ENCODE measurements around the gene DCAF11.
"Not testable (repeated sequence)": the region's sequence is repeated elsewhere in the genome, so short reads cannot be mapped to it uniquely, and the experiment has no call there.

Gene DCAF11

DNA sequence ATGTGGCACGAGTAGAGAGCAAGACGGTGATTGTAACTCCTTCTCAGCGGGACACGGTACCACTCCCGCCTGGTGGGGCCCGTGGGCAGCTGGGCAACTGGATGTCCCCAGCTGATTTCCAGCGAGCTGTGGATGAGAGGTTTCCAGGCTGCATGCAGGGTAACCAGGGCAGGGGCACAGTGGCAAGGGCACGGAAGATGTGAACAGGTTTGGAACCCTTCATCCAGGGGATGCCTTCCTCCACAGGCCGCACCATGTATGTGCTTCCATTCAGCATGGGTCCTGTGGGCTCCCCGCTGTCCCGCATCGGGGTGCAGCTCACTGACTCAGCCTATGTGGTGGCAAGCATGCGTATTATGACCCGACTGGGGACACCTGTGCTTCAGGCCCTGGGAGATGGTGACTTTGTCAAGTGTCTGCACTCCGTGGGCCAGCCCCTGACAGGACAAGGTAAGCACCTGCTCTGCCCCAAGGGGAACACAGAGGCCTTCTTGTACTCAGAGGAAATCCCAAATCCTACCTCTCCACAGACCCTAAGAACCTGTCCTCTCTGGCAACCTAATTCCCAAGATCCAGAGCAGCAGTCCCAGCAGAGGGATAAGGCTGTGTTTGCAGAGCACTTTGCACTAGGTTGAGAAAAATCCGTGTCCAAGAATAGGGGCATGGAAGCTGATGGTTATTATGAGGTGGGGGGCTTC, 16.2 kb upstream of the DCAF11 start:
- DNase-seq = no peak

DNA sequence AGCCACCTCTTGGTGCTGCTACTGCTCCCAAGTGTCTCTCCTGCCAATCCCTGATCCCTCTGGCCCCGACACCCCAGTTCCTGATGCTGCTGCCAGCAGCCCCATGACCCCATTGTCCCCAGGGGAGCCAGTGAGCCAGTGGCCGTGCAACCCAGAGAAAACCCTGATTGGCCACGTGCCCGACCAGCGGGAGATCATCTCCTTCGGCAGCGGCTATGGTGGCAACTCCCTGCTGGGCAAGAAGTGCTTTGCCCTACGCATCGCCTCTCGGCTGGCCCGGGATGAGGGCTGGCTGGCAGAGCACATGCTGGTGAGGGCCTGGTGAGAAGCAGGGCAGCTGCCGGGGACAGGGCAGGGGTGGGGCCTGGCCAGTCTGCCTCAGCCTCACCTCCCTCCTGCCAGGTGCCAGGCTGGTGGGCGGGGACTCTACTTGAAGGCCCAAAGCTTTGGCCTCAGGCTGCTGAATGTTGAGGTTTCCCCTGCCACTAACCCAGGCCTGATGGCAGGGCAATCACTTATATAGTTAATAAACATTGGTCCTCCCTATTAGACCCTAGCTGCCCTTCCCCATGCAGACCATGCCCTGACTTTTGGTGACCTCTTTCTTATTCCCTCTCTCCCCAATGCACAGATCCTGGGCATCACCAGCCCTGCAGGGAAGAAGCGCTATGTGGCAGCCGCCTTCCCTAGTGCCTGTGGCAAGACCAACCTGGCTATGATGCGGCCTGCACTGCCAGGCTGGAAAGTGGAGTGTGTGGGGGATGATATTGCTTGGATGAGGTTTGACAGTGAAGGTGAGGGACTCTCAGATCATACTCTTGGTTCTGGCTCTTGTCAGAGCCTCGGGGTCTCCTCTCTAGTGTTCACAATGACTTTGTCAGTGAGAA, 15.4 kb upstream of the DCAF11 start:
- DNase-seq = no peak

DNA sequence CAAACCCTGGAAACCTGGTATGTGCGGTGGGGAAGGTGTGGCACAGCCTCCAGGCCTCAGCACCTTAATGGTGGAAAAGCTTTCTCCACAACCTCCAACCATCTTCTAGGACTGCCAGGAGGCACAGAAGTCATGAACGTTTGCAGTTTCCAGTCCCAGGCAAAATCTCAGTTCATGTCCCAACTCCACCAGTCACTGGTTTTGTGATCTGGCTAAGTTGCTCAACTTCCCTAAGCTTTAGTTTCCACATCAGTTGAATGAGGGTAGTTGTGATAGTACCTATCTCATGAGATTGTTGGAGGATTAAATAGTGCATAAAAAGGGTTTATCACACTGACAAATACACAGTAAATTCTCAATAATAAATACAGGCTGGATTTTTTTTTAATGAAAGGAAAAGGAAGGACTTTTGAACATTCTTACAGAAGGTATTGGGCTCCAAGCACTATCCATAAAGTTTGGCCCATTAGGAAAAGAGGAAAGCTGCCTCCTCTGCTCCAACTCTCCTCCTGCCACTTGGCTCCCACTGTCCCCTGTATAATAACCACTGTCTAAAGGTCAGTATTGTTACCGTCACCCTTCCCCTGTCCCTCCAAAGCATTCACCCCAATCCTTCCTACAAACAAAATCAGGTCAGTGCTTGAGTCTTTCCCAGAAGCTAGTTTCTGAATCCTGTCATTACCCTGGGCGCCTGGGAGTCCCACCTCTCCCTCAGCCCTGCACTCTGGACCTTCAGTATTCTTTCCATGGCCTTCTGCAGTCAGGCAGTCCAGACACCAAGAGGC, 14.2 kb upstream of the DCAF11 start:
- DNase-seq = no peak

DNA sequence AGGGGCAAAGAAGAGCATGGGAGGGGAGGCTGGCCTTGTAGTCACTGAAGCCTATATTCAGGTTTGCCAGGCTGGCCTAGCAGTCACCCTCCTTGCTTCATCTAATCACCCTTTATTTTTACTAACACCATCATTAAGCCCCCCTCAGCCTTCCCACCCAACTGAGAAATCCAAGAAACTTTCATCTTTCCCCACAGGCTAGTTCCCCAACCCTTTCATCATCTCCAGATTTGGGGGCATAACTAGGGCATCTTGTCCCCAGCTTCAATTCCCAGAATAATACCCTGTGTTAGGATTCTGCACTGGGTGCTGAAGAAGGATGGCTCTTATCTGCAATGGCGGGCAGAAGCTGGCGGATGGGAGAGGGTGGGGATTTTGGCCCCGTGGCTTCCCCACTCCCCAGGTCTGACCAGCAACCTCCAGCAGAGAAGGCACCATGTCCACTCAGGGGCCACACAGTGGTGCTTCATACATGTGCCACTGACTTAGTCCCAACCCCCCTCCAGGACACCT, 13.5 kb upstream of the DCAF11 start:
- DNase-seq = no peak

DNA sequence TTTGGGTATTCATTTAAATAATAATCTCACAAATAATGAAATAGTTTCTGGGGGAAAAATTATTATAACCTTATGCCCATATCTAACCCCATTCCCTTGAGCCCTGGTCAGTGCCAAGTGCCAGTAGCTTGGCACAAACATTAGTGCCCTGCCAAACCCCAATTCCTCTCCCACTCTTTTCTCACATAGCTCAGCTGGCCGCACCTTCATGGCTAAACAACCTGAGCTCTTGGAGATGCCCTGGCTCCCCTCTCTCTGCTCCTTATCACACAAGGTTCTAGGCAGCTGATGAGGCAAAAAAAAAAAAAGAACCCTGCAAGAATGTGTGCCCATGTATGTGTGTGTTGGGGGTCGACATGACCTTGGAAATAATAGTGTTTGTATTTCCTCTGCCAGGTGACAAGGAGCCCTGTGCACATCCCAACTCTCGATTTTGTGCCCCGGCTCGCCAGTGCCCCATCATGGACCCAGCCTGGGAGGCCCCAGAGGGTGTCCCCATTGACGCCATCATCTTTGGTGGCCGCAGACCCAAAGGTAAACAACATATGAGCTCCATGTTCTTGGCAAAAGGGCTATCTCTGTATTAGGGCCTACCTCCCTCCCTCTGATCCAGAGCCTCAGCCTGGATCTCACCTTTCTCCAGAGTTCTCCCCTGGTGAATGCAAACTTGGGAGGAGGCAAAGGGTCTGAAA, 12.1 kb upstream of the DCAF11 start:
- no peak for DNase-seq

DNA sequence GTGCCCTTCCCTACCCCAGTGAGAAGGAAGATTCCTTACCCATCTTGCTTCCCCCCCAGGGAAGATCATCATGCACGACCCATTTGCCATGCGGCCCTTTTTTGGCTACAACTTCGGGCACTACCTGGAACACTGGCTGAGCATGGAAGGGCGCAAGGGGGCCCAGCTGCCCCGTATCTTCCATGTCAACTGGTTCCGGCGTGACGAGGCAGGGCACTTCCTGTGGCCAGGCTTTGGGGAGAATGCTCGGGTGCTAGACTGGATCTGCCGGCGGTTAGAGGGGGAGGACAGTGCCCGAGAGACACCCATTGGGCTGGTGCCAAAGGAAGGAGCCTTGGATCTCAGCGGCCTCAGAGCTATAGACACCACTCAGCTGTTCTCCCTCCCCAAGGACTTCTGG, 11.1 kb upstream of the DCAF11 start:
- DNase-seq = no peak

DNA sequence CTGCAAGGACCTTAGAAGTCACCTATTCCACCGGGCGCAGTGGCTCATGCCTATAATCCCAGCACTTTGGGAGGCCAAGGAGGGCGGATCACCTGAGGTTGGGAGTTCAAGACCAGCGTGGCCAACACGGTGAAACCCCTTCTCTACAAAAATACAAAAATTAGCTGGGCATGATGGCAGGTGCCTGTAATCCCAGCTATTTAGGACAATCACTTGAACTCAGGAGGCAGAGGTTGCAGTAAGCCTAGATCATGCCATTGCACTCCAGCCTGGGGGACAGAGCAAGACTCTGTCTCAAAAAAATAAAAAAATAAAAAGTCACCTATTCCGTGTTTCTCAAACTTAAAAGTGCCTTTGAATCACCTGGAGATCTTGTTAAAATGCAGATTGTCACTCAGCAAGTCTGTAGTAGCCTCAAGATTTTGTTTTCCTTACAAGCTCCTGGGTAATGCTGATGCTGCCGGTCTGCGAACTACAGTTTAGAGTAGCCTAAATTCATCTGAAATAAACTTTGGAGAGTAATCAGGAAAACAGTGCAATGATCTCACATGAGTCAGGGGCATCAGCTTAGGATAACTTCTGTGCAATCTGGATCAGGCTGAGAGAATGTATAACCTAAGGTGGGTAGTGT, 8.9 kb upstream of the DCAF11 start:
- not testable (repeated sequence) for DNase-seq

DNA sequence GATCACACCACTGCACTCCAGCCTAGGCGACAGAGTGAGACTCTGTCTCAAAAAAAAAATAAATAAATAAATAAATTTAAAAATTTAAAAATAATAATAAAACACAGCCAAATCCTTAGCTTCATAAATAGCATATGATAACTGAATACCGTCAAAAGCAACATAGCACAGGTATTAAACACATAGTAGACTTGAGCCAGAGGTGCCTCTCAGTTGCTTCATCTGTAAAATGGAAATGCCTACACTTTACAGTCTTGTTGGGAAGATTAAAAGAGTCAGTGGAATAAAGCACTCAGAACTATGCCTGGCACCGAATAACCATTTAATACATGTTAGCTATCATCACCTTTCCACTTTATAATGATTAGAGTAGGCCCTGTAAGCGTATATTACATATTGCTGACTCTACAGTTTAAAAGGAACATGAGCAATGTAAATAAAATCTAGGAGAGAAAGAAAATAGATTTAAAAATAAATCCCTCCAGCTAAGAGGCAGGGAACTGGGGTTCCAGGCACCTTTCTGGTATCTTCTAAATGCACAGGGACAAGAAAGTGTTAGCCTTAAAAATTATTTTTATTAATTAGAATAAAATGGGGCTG, 7.8 kb upstream of the DCAF11 start:
- no peak for DNase-seq

DNA sequence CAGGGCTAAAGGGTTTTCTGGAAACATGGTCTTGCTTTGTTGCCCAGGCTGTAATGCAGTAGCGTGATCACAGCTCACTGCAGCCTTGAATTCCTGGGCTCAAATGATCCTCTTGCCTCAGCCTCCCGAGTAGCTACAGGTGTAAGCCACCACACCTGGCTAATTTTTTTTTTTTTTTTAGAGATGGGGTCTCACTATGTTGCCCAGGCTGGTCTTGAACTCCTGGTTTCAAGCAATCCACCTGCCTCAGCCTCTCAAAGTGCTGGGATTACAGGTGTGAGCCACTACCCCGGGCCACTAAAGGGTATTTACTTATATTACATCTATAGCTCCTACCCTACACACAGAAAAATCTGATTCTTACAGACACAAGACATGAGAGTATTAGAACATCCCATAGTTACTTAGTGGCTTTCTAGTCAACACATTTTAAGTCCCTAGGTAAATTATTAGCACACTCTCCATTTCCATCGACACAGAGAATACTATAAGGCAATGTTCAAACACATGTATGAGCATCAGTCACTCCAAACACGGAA, 6.2 kb upstream of the DCAF11 start:
- DNase-seq = no peak

DNA sequence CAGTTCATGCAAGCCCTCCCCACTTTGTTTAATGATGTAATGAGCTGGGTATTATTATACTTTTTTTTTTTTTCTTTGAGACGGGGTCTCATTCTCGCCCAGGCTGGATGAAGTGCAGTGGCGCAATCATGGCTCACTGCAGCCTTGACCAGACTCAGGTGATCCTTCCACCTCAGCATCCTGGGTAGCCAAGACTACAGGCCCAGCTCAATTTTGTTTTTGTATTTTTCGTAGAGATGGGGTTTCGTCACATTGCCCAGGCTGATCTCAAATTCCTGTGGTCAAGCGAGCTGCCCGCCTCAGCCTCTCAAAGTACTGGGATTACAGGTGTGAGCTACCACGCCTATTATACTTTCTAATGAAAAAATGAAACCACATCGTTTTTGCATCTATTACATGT, 4.5 kb upstream of the DCAF11 start:
- DNase-seq = no peak

DNA sequence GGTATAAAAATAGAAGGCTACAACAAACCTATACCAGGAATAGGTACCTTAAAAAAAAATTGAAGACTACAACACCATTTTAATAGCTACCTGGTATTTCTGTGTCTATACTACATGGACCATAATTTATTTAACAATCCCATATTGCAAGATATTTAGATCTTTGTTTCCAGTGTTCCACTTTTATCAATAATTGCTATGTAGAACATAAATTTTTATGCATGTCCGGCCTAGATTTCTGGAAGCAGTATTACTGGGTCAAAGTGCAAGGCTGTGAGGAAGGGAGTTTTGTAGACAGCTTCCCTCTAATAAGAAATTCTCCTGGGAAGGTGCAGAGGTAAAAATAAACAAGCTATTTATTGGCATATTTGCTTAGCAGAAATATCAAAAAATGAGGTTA, 4.1 kb upstream of the DCAF11 start:
- DNase-seq = no peak

DNA sequence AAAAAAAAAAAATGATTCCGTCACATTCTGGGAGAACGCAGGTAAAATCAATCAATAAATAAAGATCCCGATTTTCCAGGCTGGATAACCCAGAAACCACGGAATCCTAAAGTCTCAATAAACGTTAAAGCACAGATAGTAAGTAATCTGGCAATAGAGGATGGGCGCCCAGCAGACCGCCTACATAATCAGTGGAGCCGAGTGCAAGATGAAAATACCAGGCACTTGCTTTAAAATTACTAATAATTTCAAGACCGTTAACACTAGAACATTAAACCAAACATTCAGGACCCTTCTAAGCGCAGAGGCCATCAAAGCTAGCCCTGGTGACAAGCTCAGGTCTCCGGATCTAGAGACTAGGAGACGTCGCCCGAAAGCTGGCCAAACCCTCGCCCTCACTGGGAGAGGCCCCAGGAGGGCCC, 1.2 kb upstream of the DCAF11 start:
- peak; percentile 50 for DNase-seq

DNA sequence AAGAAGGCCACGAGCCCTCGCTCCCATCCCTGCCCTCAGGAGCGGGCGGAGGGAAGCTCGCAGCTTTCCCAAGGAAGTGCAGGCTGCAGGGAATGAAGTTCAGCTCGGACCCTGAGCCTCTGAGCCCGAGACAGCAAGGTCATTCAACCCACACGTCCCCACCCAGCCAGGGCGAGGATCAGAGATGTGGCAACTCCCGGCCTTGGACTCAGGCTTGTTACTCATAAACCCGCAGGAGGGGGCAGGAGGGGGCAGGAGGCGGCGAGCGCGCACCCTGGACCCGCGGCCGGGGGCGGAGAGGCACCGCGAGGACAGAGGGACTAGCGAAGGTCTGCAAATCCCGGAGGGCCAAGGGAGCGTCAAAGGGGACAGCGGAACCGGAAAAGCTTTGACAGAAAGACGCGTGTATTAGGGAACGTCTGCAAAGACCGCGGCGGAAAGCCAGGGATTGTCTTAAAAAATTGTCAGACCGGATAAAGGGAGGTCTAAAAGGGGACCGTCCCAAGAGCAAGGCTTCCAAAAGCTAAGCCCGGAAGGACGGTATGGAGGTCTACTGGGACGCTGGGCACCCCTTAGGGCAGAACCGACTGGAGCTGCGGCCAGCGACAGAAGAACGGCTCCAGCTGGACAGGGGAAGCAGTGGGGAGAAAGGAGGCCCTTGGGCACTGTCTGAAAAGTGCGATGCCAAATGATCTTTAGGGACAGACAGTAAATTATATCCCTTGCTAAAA, 611 bp upstream of the DCAF11 start:
- DNase-seq = peak; percentile 98

DNA sequence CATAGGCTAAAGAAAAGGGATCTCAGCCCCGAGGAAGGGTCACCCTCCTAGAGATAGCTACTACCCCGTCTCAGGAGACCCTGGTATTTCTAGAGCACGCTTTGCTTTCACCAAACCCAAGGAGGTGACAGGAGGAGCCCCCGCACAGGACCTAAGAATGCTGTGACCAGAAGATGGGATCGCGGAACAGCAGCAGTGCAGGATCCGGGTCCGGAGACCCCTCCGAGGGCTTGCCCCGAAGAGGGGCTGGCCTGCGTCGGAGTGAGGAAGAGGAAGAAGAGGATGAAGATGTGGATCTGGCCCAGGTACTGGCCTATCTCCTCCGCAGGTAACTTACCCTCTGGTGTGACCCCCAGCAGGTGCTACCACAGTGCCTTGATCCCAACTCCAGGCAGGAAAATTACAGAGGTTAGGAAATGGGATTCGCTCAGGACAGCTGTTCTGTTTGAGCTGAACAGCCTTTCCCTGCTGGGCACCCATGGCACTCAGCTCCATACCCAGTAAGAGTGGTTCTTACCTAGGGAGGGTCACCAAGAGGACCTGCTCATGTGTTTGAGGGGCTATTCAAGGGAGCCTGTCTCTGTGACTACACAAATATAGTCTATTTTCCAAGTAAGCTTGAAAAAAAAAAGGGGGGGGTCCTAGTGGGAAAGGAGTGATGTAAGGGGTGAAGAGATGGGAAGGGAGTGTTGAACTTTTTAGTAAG, 998 bp downstream of the DCAF11 start:
- no peak for DNase-seq

DNA sequence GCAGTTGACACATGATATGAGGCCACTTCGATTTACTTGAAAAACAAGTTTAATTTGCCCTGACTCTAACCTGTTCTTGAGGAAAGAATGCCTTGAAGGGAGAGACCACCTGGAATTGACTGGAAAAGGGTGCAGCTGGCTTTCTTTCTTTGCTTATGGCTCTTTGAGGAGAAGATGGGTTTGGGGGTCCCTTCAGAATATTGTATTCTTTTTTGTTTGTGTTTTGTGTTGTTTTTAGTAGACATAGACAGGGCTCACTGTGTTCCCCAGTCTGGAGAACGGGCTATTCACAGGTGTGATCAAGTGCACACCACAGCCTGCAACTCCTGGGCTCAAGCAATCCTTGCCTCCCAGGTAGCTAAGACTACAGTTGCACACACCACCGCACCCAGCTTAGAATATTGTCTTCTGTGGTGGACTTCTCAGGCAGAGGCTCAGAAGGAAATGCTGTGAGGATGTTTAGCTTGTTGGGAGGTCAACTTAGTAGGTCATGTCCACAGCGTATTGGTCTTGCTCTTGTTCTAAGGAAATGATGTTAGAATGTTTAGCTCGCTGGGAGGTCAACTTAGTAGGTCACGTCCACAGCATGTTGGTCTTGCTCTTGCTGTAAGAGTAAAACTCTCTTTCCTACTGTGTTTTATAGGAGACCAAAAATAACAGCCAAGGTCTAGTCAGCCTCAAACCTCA, 1.7 kb downstream of the DCAF11 start:
- no peak for DNase-seq

DNA sequence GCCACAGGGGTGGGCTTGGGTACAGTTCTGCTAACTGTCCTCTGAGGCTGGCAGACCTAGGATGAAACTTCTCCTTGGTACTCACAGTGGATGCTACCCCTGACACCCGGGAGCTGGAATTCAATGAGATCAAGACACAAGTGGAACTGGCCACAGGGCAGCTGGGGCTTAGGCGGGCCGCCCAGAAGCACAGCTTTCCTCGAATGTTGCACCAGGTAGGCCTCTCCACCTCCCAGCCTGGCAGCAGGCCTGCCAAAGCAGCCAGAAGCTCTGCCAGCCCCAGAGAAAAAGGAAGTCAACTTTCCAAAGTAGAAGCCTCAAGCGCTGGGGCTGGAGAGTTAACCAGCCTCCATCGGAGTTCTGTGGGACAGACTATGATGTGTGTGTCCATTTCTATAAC, 2.6 kb downstream of the DCAF11 start:
- DNase-seq = no peak

DNA sequence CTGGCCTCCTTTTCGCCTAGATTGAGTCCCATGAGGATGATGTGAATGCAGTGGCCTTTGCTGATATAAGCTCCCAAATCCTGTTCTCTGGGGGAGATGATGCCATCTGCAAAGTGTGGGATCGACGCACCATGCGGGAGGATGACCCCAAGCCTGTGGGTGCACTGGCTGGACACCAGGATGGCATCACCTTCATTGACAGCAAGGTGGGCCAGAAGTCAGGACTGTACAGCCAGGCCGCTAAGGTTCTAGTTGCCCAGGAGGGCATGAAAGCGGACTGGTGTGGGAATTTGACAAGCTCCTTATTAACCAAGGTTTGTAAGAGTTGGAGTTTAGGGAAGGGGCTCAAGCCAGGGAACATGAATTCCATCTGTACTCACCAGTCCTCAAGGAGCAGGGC, 5.1 kb downstream of the DCAF11 start:
- DNase-seq = no peak

DNA sequence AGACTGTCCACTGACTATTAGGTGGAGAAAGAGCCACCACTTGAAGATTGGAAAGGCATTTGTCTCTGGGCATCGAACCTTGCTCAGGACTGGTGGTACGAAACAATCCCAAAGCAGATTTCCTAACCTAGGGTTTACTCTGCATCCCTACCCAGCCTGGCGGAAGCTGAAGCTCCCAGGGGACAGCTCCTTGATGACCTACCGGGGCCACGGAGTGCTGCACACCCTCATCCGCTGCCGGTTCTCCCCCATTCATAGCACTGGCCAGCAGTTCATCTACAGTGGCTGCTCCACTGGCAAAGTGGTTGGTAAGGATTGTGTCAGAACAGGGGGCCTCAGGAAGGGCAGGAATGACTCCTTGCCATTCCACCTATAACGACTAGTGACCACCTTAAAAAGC, 6.6 kb downstream of the DCAF11 start:
- DNase-seq = no peak

DNA sequence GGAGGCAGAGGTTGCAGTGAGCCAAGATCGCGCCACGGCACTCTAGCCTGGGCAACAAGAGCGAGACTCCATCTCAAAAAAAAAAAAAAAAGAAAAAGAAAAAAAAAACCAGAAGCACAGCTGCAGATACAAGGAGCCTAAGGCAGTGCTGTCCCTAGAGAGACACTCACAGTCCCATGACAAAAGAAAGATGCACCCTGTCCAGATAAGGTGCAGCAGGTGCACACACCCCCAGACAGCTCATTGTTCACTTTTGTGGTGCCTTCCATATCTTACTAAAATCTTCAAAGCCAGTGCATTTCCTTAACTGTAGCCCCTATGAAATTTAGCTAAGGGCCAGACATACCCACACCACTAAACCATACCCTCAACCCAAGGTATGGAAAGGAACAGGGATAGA, 7.8 kb downstream of the DCAF11 start:
- DNase-seq = no peak

DNA sequence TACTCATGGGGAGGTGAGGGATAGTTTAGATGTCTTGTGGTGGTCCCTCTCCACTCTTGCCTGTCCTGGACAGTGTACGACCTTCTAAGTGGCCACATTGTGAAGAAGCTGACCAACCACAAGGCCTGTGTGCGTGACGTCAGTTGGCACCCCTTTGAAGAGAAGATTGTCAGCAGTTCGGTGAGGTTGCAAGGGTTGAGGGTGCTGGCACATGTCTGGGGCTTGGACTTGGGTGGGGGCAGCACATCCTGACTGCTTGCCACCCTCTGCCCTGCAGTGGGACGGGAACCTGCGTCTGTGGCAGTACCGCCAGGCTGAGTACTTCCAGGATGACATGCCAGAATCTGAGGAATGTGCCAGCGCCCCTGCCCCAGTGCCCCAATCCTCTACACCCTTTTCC, 8.3 kb downstream of the DCAF11 start:
- no peak for DNase-seq
